ENCODE results near the gene MT1H.

GRCh38 chr16:56662357-56663354 is 7.0 kb upstream of the MT1H start:
- TF ChIP-seq CAMTA2 (CRISPR knock-in tag; IDR thresholded peaks at IDR 0.05; ENCODE audit: borderline replicate concordance) (no peak), TCF12 (IDR thresholded peaks at IDR 0.05) (no peak), TCF12 (CRISPR knock-in tag; IDR thresholded peaks at IDR 0.05) (no peak), SP1 (IDR thresholded peaks at IDR 0.05) (no peak), SP1 (CRISPR knock-in tag; IDR thresholded peaks at IDR 0.05) (no peak), CTCF (CRISPR knock-in tag; IDR thresholded peaks at IDR 0.05) (no peak), CEBPZ (IDR thresholded peaks at IDR 0.05; ENCODE audit: low read length) (no peak), SMARCC2 (IDR thresholded peaks at IDR 0.05) (no peak), NFKBIZ (CRISPR knock-in tag; IDR thresholded peaks at IDR 0.05) (no peak)
- TF ChIP-seq, protein P1, sequence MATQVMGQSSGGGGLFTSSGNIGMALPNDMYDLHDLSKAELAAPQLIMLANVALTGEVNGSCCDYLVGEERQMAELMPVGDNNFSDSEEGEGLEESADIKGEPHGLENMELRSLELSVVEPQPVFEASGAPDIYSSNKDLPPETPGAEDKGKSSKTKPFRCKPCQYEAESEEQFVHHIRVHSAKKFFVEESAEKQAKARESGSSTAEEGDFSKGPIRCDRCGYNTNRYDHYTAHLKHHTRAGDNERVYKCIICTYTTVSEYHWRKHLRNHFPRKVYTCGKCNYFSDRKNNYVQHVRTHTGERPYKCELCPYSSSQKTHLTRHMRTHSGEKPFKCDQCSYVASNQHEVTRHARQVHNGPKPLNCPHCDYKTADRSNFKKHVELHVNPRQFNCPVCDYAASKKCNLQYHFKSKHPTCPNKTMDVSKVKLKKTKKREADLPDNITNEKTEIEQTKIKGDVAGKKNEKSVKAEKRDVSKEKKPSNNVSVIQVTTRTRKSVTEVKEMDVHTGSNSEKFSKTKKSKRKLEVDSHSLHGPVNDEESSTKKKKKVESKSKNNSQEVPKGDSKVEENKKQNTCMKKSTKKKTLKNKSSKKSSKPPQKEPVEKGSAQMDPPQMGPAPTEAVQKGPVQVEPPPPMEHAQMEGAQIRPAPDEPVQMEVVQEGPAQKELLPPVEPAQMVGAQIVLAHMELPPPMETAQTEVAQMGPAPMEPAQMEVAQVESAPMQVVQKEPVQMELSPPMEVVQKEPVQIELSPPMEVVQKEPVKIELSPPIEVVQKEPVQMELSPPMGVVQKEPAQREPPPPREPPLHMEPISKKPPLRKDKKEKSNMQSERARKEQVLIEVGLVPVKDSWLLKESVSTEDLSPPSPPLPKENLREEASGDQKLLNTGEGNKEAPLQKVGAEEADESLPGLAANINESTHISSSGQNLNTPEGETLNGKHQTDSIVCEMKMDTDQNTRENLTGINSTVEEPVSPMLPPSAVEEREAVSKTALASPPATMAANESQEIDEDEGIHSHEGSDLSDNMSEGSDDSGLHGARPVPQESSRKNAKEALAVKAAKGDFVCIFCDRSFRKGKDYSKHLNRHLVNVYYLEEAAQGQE (IDR thresholded peaks at IDR 0.05; ENCODE audit: borderline replicate concordance in 1 of 2, low read depth in 1 of 2, low read length in 2 of 2): no peak

Measured in HepG2 (cell line).